ENCODE measurements around the gene FAM227A.

GRCh38 chr22:38632528-38632927 is 23.7 kb downstream of the FAM227A start:
- no peak for TF ChIP-seq SUZ12 (IDR thresholded peaks at IDR 0.05; ENCODE audit: extremely low read depth, insufficient read depth, insufficient read length)
- no peak for TF ChIP-seq YY1 (IDR thresholded peaks at IDR 0.05; ENCODE audit: insufficient read depth, insufficient read length)
- TF ChIP-seq ZNF274 (IDR thresholded peaks at IDR 0.05; ENCODE audit: low read depth, low read length) = no peak
